ENCODE measurements around the gene PRLH. TPM values are rescaled to one million over a fixed set of nuclear protein-coding genes. Genes with fewer than 3 reads are reported as not detected.

Gene PRLH
- total and polyA plus RNA-seq, 2 donors (not counting 3 experiments of a cell fraction or from before 2014, with no cell fraction given): not detected

GRCh38 chr2:237552908-237553307, 13.5 kb upstream of the PRLH start:
- Histone ChIP-seq H3K9me1 (replicated peaks; ENCODE audit: control insufficient read depth, extremely low read depth, insufficient read depth, low read length) (no peaks in the 10 kb centered on the region), H2AFZ (ENCODE audit: low read depth, low read length) (no peak overlapping the region), H3K4me3 (replicated peaks in 1 of 3; ENCODE audit: insufficient read depth in 1 of 3, low read depth in 1 of 3, low read length in 3 of 3) (no peak overlapping the region), H3K79me2 (ENCODE audit: control insufficient read depth, insufficient read depth, low read length) (no peaks in the 10 kb centered on the region), H4K20me1 (replicated peaks; ENCODE audit: control insufficient read depth, extremely low read depth, insufficient read depth, low read length) (no peaks in the 10 kb centered on the region), H3K9ac (replicated peaks; ENCODE audit: extremely low read depth, insufficient read depth, low read length) (no peak overlapping the region), H3K27me3 (ENCODE audit: control insufficient read depth in 2 of 2, insufficient read depth in 2 of 2, low read length in 2 of 2) (peaks cover 4 to 5% of the 10 kb centered on the region in 2 experiments), H3K4me1 (ENCODE audit: control insufficient read depth, extremely low read depth, insufficient read depth, low read length) (no peaks in the 10 kb centered on the region), H3K27ac (ENCODE audit: insufficient read depth, low read depth, low read length) (no peak overlapping the region), H3K36me3 (ENCODE audit: control insufficient read depth in 2 of 2, extremely low read depth in 1 of 2, insufficient read depth in 2 of 2, low read length in 2 of 2) (no peaks in the 10 kb centered on the region), H3K9me3 (replicated peaks; ENCODE audit: control insufficient read depth, insufficient read depth, low read length) (no peaks in the 10 kb centered on the region), H3K4me2 (ENCODE audit: insufficient read depth, low read length) (no peak overlapping the region)
- FAIRE-seq (no peak), DNase-seq (ENCODE audit: low read depth, low spot score) (no peak)
- no TSS peak for BruUV-seq (replicated peaks)
- ChIA-PET POLR2A (no interaction called here), CTCF (interaction anchor here (1.5 kb wide), 1 partner anchor 40 kb away, joined by 3 read pairs; no protein-coding TSS in a partner anchor)
- intact Hi-C loops (cut with micrococcal nuclease) (no loop called here), dilution Hi-C loops (cut with MboI; ENCODE audit: extremely low pct_ligation_motif_present, low sequenced_read_pairs) (no loop called here)
- TF ChIP-seq JUN (IDR thresholded peaks at IDR 0.05; ENCODE audit: borderline replicate concordance, insufficient read depth, insufficient read length, low read depth) (no peak), POLR2AphosphoS5 (IDR thresholded peaks at IDR 0.05; ENCODE audit: insufficient read depth, low read depth, low read length) (no peak), CTCF (IDR thresholded peaks at IDR 0.05; ENCODE audit: extremely low read depth in 1 of 2, insufficient read depth in 1 of 2, low read depth in 1 of 2, low read length in 2 of 2) (no peak), EZH2 (IDR thresholded peaks at IDR 0.05; ENCODE audit: borderline replicate concordance, low read depth, low read length, severe bottlenecking) (no peak), GATA2 (IDR thresholded peaks at IDR 0.05; ENCODE audit: insufficient read depth, insufficient read length, low read depth, low read length) (no peak), FOS (IDR thresholded peaks at IDR 0.05; ENCODE audit: borderline replicate concordance, insufficient read depth, low read length) (no peak), MYC (IDR thresholded peaks at IDR 0.05; ENCODE audit: low read depth, low read length) (no peak), POLR2A (IDR thresholded peaks at IDR 0.05; ENCODE audit: low read depth, low read length) (no peak)
- TF ChIP-seq, protein P1, sequence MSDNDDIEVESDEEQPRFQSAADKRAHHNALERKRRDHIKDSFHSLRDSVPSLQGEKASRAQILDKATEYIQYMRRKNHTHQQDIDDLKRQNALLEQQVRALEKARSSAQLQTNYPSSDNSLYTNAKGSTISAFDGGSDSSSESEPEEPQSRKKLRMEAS (IDR thresholded peaks at IDR 0.05; ENCODE audit: insufficient read depth, insufficient read length): no peak

All from endothelial cell of umbilical vein (primary cell).